Sciatic nerve (tissue), 2 donors: ENCODE measurements around the gene EFNB2. TPM values are rescaled to one million over a fixed set of nuclear protein-coding genes. Genes with fewer than 3 reads are reported as not detected.

Source experiments
- ATAC-seq: fragments of 200-7000 bp; cut with Tn5 transposase; one replicate; pipeline ENCODE4 v1.9.1; 2020; ENCODE audit warnings: mild to moderate bottlenecking, moderate library complexity
- DNase-seq: peaks from one replicate; pipeline ENCODE4 v3.0.0-alpha.2; 2020; ENCODE audit warnings: low spot score
- intact Hi-C: fragments of 100-400 bp; cut with DNase I; formaldehyde crosslinking; loops from one replicate; pipeline ENCODE4 v1.14.2; 2022
- total RNA-seq: library from RNA; stranded (reverse); fragmentation: NEBNext Ultra II Directional; extraction: Animal tissue kit (Norgen Biotek cat#: 25700); gene quantifications from one replicate; pipeline ENCODE4 v1.2.1, GENCODE V29; 2021
- donor health status: DM: no; HTN: no; CAD: no.
- donor health status: DM: no; HTN: no; CAD: no.

The EFNB2 gene
- total RNA-seq, 1 donor from 2014 or later, result 37.0 TPM

GRCh38 chr13:106491463-106491862 lies 44.0 kb downstream of the EFNB2 start:
- ATAC-seq, result peak; percentile 50
- intact Hi-C loops, result no loop called here
- no peak for DNase-seq

- intact Hi-C loops, result no loop called here
- ATAC-seq (peak; percentile 16), DNase-seq (no peak)
Observed at GRCh38 chr13:106490569-106491321, 44.7 kb downstream of the EFNB2 start.

GRCh38 chr13:106489849-106490568 lies 45.5 kb downstream of the EFNB2 start:
- intact Hi-C loops, result no loop called here
- ATAC-seq, result no peak
- DNase-seq, result no peak

- intact Hi-C loops, result no loop called here
Observed at GRCh38 chr13:106488686-106489085, 46.8 kb downstream of the EFNB2 start.

GRCh38 chr13:106488076-106488475 lies 47.4 kb downstream of the EFNB2 start:
- DNase-seq (no peak), ATAC-seq (no peak)
- intact Hi-C loops, result no loop called here

More at GRCh38 chr13:106488686-106489085, 46.8 kb downstream of the EFNB2 start:
- ATAC-seq (no peak), DNase-seq (no peak)

GRCh38 chr13:106487129-106487528 lies 48.3 kb downstream of the EFNB2 start:
- intact Hi-C loops, result no loop called here
- DNase-seq (no peak), ATAC-seq (no peak)

- no peak for ATAC-seq
- intact Hi-C loops, result no loop called here
Observed at GRCh38 chr13:106486287-106486686, 49.2 kb downstream of the EFNB2 start.

GRCh38 chr13:106484537-106485193 lies 50.8 kb downstream of the EFNB2 start:
- ATAC-seq, result peak; percentile 67
- no peak for DNase-seq
- intact Hi-C loops, result no loop called here

More at GRCh38 chr13:106486287-106486686, 49.2 kb downstream of the EFNB2 start:
- DNase-seq, result no peak

GRCh38 chr13:106484084-106484483 lies 51.4 kb downstream of the EFNB2 start:
- DNase-seq (no peak), ATAC-seq (no peak)
- intact Hi-C loops, result no loop called here

- intact Hi-C loops, result no loop called here
- DNase-seq (no peak), ATAC-seq (no peak)
Observed at GRCh38 chr13:106481919-106482318, 53.5 kb downstream of the EFNB2 start.

GRCh38 chr13:106480351-106480910 lies 55.0 kb downstream of the EFNB2 start:
- intact Hi-C loops, result no loop called here
- DNase-seq, result no peak
- no peak for ATAC-seq

GRCh38 chr13:106479929-106480328 lies 55.5 kb downstream of the EFNB2 start:
- intact Hi-C loops, result no loop called here
- ATAC-seq, result peak; percentile 18
- DNase-seq, result no peak

- DNase-seq, result no peak
- intact Hi-C loops, result no loop called here
- no peak for ATAC-seq
Observed at GRCh38 chr13:106478116-106478515, 57.3 kb downstream of the EFNB2 start.

- DNase-seq, result no peak
- no peak for ATAC-seq
- intact Hi-C loops, result no loop called here
Observed at GRCh38 chr13:106477303-106477702, 58.2 kb downstream of the EFNB2 start.

- DNase-seq (no peak), ATAC-seq (no peak)
- intact Hi-C loops, result no loop called here
Observed at GRCh38 chr13:106475852-106476251, 59.6 kb downstream of the EFNB2 start.

GRCh38 chr13:106474912-106475311 lies 60.5 kb downstream of the EFNB2 start:
- intact Hi-C loops, result no loop called here
- ATAC-seq, result no peak
- no peak for DNase-seq

GRCh38 chr13:106473154-106473553 lies 62.3 kb downstream of the EFNB2 start:
- no peak for ATAC-seq
- intact Hi-C loops, result no loop called here
- no peak for DNase-seq

GRCh38 chr13:106472621-106473020 lies 62.8 kb downstream of the EFNB2 start:
- ATAC-seq (no peak), DNase-seq (no peak)
- intact Hi-C loops, result no loop called here

GRCh38 chr13:106471957-106472543 lies 63.4 kb downstream of the EFNB2 start:
- no peak for DNase-seq
- intact Hi-C loops, result no loop called here
- ATAC-seq, result peak; percentile 58
